PC-9 (cell line): ENCODE results near the gene KIF1C. TPM values are rescaled to one million over a fixed set of nuclear protein-coding genes. Genes with fewer than 3 reads are reported as not detected.

Experiments used
- BruUV-seq: library from RNA; stranded (reverse); fragments of 400-500 nt; replicated peaks from 2 replicates; lab custom pipeline; 2021; lab: Mats Ljungman, UMichigan
- CTCF ChIA-PET: fragments of 300-600 bp; sonication (Branson Sonifier 250); formaldehyde crosslinking; loops from one replicate; lab custom pipeline; 2022; ENCODE audit warnings: antibody characterized with exemption; lab: Charles Lee
- POLR2A ChIA-PET: fragments of 300-600 bp; sonication (Branson Sonifier 250); formaldehyde crosslinking; loops from one replicate; lab custom pipeline; 2022; ENCODE audit warnings: antibody characterized with exemption; ENCODE audit not compliant: unreplicated experiment; lab: Charles Lee
- DNase-seq, 2 experiments: peaks; one replicate each; pipeline versions ENCODE4 v3.0.0 to v3.0.0-alpha.2; 2015 to 2022; ENCODE audit warnings: mixed read lengths in 1 of 2
- H2AFZ ChIP-seq: fragments of 200-600 bp; sonication (generic); 2 replicates; pipeline ENCODE4 v1.8.1; 2017; ENCODE audit warnings: antibody characterized with exemption
- H3F3A ChIP-seq: fragments of 200-600 bp; sonication (generic); 2 replicates; pipeline ENCODE4 v1.8.1; 2017; ENCODE audit warnings: antibody characterized with exemption, mild to moderate bottlenecking, low read depth; ENCODE audit not compliant: insufficient read depth
- H3K27ac ChIP-seq: fragments of 200-600 bp; sonication (generic); 2 replicates; pipeline ENCODE4 v1.6.1; 2016; ENCODE audit warnings: mixed run types
- H3K27me3 ChIP-seq: fragments of 200-600 bp; sonication (generic); 2 replicates; pipeline ENCODE4 v1.6.1; 2016; ENCODE audit warnings: low read depth, mixed run types; ENCODE audit not compliant: insufficient read depth
- H3K36me3 ChIP-seq: fragments of 200-600 bp; sonication (generic); 2 replicates; pipeline ENCODE4 v1.6.1; 2016; ENCODE audit warnings: low read depth, mixed run types
- H3K4me1 ChIP-seq: fragments of 200-600 bp; sonication (generic); replicated peaks from 2 replicates; pipeline ENCODE4 v1.6.1; 2016; ENCODE audit warnings: mixed run types; ENCODE audit not compliant: insufficient read depth
- H3K4me2 ChIP-seq: fragments of 200-600 bp; sonication (generic); 2 replicates; pipeline ENCODE4 v1.6.1; 2017; ENCODE audit warnings: mixed run types
- H3K4me3 ChIP-seq: fragments of 200-600 bp; sonication (generic); 2 replicates; pipeline ENCODE4 v1.6.1; 2016; ENCODE audit warnings: mixed run types
- H3K79me2 ChIP-seq: fragments of 200-600 bp; sonication (generic); 2 replicates; pipeline ENCODE4 v1.6.1; 2017; ENCODE audit warnings: low read depth, mixed run types
- H3K9me2 ChIP-seq: fragments of 200-600 bp; sonication (generic); 2 replicates; pipeline ENCODE4 v1.8.1; 2017; ENCODE audit warnings: mild to moderate bottlenecking; ENCODE audit not compliant: insufficient read depth
- H3K9me3 ChIP-seq: fragments of 200-600 bp; sonication (generic); 2 replicates; pipeline ENCODE4 v1.8.1; 2016; ENCODE audit warnings: low read depth; ENCODE audit not compliant: insufficient read depth
- H4K20me1 ChIP-seq: fragments of 200-600 bp; sonication (generic); 2 replicates; pipeline ENCODE4 v1.8.1; 2017; ENCODE audit not compliant: insufficient read depth
- CTCF ChIP-seq: fragments of 200-600 bp; sonication (generic); conservative IDR thresholded peaks from 2 replicates; pipeline ENCODE4 v1.6.1; 2017; ENCODE audit warnings: mixed run types, antibody characterized with exemption, mild to moderate bottlenecking, moderate library complexity
- EZH2 ChIP-seq: fragments of 200-600 bp; sonication (generic); IDR thresholded peaks from 2 replicates; pipeline ENCODE4 v1.8.0; 2017; ENCODE audit warnings: antibody characterized with exemption, low read depth
- intact Hi-C: fragments of 100-400 bp; cut with micrococcal nuclease; formaldehyde crosslinking; loops from one replicate; pipeline ENCODE4 v1.10.0; 2022; ENCODE audit not compliant: unreplicated experiment
- total RNA-seq: library from RNA; stranded (reverse); gene quantifications from 2 replicates; pipeline ENCODE4 v1.2.3, GENCODE V29; 2021

The KIF1C gene
- total RNA-seq, 1 experiment from 2014 or later = 215 TPM

GRCh38 chr17:5049314-5049841 is 51.6 kb downstream of the KIF1C start:
- no TSS peak for BruUV-seq

GRCh38 chr17:5050278-5050677 is 52.5 kb downstream of the KIF1C start:
- Histone ChIP-seq H3K4me2 (no peak overlapping the region), H3K36me3 (no peaks in the 10 kb centered on the region), H3K27ac (no peak overlapping the region), H3F3A (no peaks in the 10 kb centered on the region), H3K27me3 (no peaks in the 10 kb centered on the region), H3K4me3 (no peak overlapping the region), H3K9me2 (no peaks in the 10 kb centered on the region), H4K20me1 (no peaks in the 10 kb centered on the region; the same call in 1 of the 2 replicates), H2AFZ (no peak overlapping the region), H3K79me2 (no peaks in the 10 kb centered on the region), H3K9me3 (no peaks in the 10 kb centered on the region), H3K4me1 (peaks cover 1% of the 10 kb centered on the region; the same call in 1 of the 2 replicates)
- no TSS peak for BruUV-seq
- intact Hi-C loops = no loop called here
- TF ChIP-seq EZH2 = no peak
- TF ChIP-seq CTCF = no peak
- ChIA-PET CTCF (interaction anchor here (0.9 kb wide), 1 partner anchor 13 kb away, joined by 3 read pairs; no protein-coding TSS in a partner anchor), POLR2A (interaction anchor here (0.7 kb wide), 1 partner anchor 23 kb away, joined by 13 read pairs; no protein-coding TSS in a partner anchor)
- no peak for DNase-seq

More at GRCh38 chr17:5049314-5049841, 51.6 kb downstream of the KIF1C start:
- Histone ChIP-seq H3K36me3 (no peaks in the 10 kb centered on the region), H3K9me3 (no peaks in the 10 kb centered on the region), H2AFZ (no peak overlapping the region), H3K9me2 (no peaks in the 10 kb centered on the region), H3F3A (no peaks in the 10 kb centered on the region), H3K27ac (no peak overlapping the region), H3K4me2 (no peak overlapping the region), H3K4me3 (no peak overlapping the region), H4K20me1 (no peaks in the 10 kb centered on the region; the same call in 1 of the 2 replicates), H3K4me1 (peaks cover 10% of the 10 kb centered on the region), H3K27me3 (no peaks in the 10 kb centered on the region), H3K79me2 (no peaks in the 10 kb centered on the region)
- ChIA-PET CTCF (interaction anchor here (0.9 kb wide), 1 partner anchor 14 kb away, joined by 3 read pairs; no protein-coding TSS in a partner anchor), POLR2A (no interaction called here)
- TF ChIP-seq CTCF = no peak
- TF ChIP-seq EZH2 = no peak
- intact Hi-C loops = no loop called here
- DNase-seq = no peak

- intact Hi-C loops = no loop called here
- no peaks in the 10 kb centered on the region for H3K9me2 ChIP-seq
- H3K27ac ChIP-seq = no peak overlapping the region
- H3K79me2 ChIP-seq = no peaks in the 10 kb centered on the region
- POLR2A ChIA-PET = interaction anchor here (0.6 kb wide), 1 partner anchor 8 kb away, joined by 5 read pairs; no protein-coding TSS in a partner anchor
- no peaks in the 10 kb centered on the region for H3K36me3 ChIP-seq
- no peaks in the 10 kb centered on the region for H3K27me3 ChIP-seq
- TF ChIP-seq EZH2 (no peak), CTCF (no peak)
- no peaks in the 10 kb centered on the region for H3K9me3 ChIP-seq
- CTCF ChIA-PET = interaction anchor here (0.6 kb wide), 1 partner anchor 265 kb away, joined by 9 read pairs; no protein-coding TSS in a partner anchor
- no peak for DNase-seq
- BruUV-seq = no TSS peak
- no peaks in the 10 kb centered on the region for H3F3A ChIP-seq
- no peak overlapping the region for H3K4me3 ChIP-seq
- H4K20me1 ChIP-seq = no peaks in the 10 kb centered on the region; the same call in 1 of the 2 replicates
- H2AFZ ChIP-seq = no peak overlapping the region
- no peaks in the 10 kb centered on the region for H3K4me1 ChIP-seq
- no peak overlapping the region for H3K4me2 ChIP-seq
Observed at GRCh38 chr17:5055543-5055942, 57.8 kb downstream of the KIF1C start.
